ENCODE data around the gene EGFL7.

Gene EGFL7

DNA sequence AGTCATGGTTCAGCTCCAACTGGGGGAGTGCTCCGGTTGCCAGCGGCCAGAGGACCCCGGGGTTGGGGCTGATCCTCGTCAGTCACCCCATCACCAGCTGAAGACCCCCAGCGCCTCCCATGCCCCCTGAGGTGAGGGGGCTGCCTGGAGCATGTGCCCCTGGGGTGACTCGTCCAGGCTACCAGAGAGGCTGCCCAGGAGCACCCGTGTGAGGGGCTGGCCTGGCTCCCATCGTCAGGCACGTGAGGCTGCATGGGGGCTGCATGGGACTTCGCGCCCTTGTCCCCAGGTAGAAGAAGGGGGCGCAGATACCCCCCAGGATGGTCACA lies 46.4 kb upstream of the EGFL7 start:
- Mint-ChIP-seq H3K9me3 (no peaks in the 10 kb centered on the region), H3K27me3 (ENCODE audit: low read depth) (peaks cover 6% of the 10 kb centered on the region), H3K4me3 (no peak overlapping the region), H3K4me1 (peaks cover 26% of the 10 kb centered on the region), H3K27ac (no peak overlapping the region), H3K36me3 (ENCODE audit: low read depth) (no peaks in the 10 kb centered on the region)
- TF ChIP-seq CTCF (IDR thresholded peaks at IDR 0.05; ENCODE audit: unreplicated experiment in 3 of 3), result no peak

DNA sequence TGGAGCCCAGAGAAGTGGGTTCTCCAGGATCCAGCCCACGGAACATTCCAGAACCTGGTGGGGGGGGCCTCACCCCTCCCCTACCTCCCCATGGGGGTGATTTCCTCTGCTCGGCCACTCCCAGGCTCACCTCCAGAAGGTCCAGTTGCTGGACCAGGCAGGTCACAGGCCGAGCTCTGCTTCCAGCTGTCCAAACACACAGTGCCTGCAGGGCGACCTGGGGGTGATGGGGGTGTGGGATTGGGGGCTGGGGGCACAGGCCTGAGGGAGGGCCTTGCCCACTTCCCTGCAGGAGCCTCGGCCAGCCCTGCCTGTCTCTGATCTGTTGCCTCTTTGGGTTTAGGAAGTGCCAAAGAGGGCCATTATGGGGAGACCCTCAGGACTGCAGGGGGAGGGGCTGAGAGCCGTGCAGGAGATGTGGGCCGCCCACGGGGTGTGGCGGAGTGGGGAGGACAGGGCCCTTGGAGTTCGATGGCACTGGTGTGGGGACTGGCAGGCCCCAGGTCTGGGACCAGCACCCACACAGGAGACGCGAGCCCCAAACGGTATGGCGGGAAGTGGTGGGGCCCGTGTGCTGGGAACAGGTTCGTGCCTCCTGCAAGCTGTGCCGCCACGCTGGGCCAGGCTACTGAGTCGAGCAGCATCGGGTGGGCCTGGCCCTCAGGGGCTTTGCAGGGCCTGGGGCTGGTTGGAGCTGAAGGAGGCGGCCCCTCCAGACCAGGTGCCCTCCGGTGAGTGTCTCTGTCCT lies 45.6 kb upstream of the EGFL7 start:
- Mint-ChIP-seq H3K36me3 (ENCODE audit: low read depth) (no peaks in the 10 kb centered on the region), H3K27ac (peak overlapping the region in 2 of 3 experiments; percentile 71 to 85), H3K9me3 (no peaks in the 10 kb centered on the region), H3K4me3 (no peak overlapping the region), H3K4me1 (peaks cover 26% of the 10 kb centered on the region), H3K27me3 (ENCODE audit: low read depth) (peaks cover 6% of the 10 kb centered on the region)
- no peak for TF ChIP-seq CTCF (IDR thresholded peaks at IDR 0.05; ENCODE audit: unreplicated experiment in 3 of 3)

- Mint-ChIP-seq H3K4me3 (peak overlapping the region in 1 of 3 experiments; percentile 40), H3K27ac (peak overlapping the region; percentile 71 to 91 (median 85)), H3K27me3 (ENCODE audit: low read depth) (peaks cover 6% of the 10 kb centered on the region), H3K36me3 (ENCODE audit: low read depth) (no peaks in the 10 kb centered on the region), H3K4me1 (peaks cover 21% of the 10 kb centered on the region), H3K9me3 (no peaks in the 10 kb centered on the region)
- no peak for TF ChIP-seq CTCF (IDR thresholded peaks at IDR 0.05; ENCODE audit: unreplicated experiment in 3 of 3)
These were observed 44.8 kb upstream of the EGFL7 start for GRCh38 chr9:136617746-136618579.

DNA sequence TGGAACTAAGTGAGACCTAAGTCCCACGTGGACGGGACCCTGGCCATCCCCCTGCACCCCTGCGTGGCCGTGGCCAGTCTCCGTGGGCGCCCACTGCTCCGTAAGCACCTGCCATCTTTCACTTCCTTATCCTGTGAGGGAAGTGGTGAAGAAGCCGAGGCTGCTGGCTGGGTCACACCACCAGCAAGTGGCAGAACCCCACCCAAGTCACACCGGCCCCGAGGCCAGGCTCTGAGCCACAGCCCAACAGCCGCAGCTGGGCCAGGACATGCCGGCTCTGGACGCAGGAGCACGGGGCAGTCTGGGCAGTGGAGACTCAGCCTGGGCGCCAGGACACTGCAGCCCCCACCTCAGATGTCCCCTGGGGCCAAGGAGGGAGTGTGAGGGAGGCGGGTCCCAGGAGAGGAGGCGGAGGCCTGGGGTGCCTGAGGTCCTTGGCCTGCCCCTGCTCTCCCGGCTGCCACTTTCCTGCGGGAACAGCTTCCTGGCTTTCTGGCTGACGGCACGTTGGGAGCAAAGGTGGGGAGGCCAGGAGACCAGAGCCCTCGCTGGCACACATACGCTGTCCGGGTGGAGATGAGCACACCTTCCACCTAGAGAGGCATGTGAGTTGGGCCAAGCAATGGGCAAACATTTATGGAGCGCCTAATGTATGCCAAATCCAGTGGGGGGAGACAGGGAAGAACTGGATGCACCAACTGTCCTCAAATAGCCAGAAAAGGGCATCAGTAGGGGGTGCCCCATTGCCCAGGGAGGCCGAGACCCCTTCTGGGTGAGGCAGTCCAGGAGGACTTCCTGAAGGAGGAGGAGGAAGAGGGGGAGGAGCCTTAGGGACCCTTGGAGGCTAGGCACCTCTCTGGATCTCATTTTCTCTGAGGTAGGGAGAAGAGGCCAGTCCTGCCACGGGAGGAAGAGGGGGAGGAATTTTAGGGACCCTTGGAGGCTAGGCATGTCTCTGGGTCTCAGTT lies 43.9 kb upstream of the EGFL7 start:
- no peak for TF ChIP-seq CTCF (IDR thresholded peaks at IDR 0.05; ENCODE audit: unreplicated experiment in 3 of 3)
- Mint-ChIP-seq H3K36me3 (ENCODE audit: low read depth) (no peaks in the 10 kb centered on the region), H3K4me3 (no peak overlapping the region), H3K27me3 (ENCODE audit: low read depth) (peaks cover 6% of the 10 kb centered on the region), H3K4me1 (peaks cover 20% of the 10 kb centered on the region), H3K9me3 (no peaks in the 10 kb centered on the region), H3K27ac (peak overlapping the region; percentile 71 to 76 (median 73))

- TF ChIP-seq CTCF (IDR thresholded peaks at IDR 0.05; ENCODE audit: unreplicated experiment in 3 of 3), result no peak
- Mint-ChIP-seq H3K4me1 (peaks cover 20% of the 10 kb centered on the region), H3K9me3 (no peaks in the 10 kb centered on the region), H3K27ac (peak overlapping the region in 1 of 3 experiments; percentile 64), H3K27me3 (ENCODE audit: low read depth) (peaks cover 6% of the 10 kb centered on the region), H3K36me3 (ENCODE audit: low read depth) (no peaks in the 10 kb centered on the region), H3K4me3 (no peak overlapping the region)
These were observed 42.8 kb upstream of the EGFL7 start for GRCh38 chr9:136619742-136620440.

All from nephron (organoid).